GM12878 (cell line): ENCODE measurements around the gene GCK. TPM values are rescaled to one million over a fixed set of nuclear protein-coding genes. Genes with fewer than 3 reads are reported as not detected.

Source experiments
- ATAC-seq: fragments of 200-7000 bp; cut with Tn5 transposase; 3 replicates; pipeline ENCODE4 v1.9.1; 2020; ENCODE audit warnings: mild to moderate bottlenecking, moderate library complexity
- BruUV-seq: library from RNA; stranded (reverse); fragments of 400-500 nt; replicated peaks from 2 replicates; lab custom pipeline; 2021; lab: Mats Ljungman, UMichigan
- CTCF ChIA-PET: fragments of 300-600 bp; sonication (Branson Sonifier 250); formaldehyde crosslinking; extraction: SDS; loops from one replicate; lab custom pipeline; 2021; ENCODE audit warnings: inconsistent platforms; lab: Yijun Ruan, JAX
- POLR2A ChIA-PET: fragments of 350-600 bp; formaldehyde crosslinking; extraction: SDS; loops from one replicate; lab custom pipeline; 2021; ENCODE audit warnings: inconsistent platforms; lab: Charles Lee
- RAD21 ChIA-PET: fragments of 300-600 bp; sonication (Branson Sonifier 250); formaldehyde crosslinking; loops from one replicate; lab custom pipeline; 2023; ENCODE audit warnings: antibody characterized with exemption; ENCODE audit not compliant: unreplicated experiment; lab: Charles Lee
- SMC1A ChIA-PET: fragments of 300-600 bp; sonication (Branson Sonifier 250); formaldehyde crosslinking; loops from one replicate; lab custom pipeline; 2023; ENCODE audit not compliant: unreplicated experiment, uncharacterized antibody; lab: Charles Lee
- DNase-seq: peaks from one replicate; pipeline ENCODE4 v3.0.0-alpha.2; 2011; ENCODE audit warnings: low read depth, low spot score
- FAIRE-seq: peaks from 3 replicates; lab custom pipeline; 2011; peaks lifted over from hg19 to GRCh38; lab: Jason Lieb, UNC
- H2AFZ ChIP-seq: 2 replicates; pipeline ENCODE4 v1.6.0; 2011; ENCODE audit warnings: low read depth, low read length, control low read depth; ENCODE audit not compliant: control insufficient read depth
- H3K27ac ChIP-seq: 2 replicates; pipeline ENCODE4 v1.5.1; 2011; ENCODE audit warnings: control low read depth; ENCODE audit not compliant: control insufficient read depth, insufficient read depth
- H3K27me3 ChIP-seq, 2 experiments: replicated peaks in 1 of 2; 2 replicates each; pipeline versions ENCODE4 v1.6.0 to v1.6.1; 2011; ENCODE audit warnings: low read length in 1 of 2; ENCODE audit not compliant: control insufficient read depth in 2 of 2, insufficient read depth in 2 of 2
- H3K36me3 ChIP-seq, 2 experiments: 2 replicates each; pipeline ENCODE4 v1.5.1; 2011; ENCODE audit warnings: low read length in 1 of 2; ENCODE audit not compliant: control insufficient read depth in 2 of 2, insufficient read depth in 2 of 2
- H3K4me1 ChIP-seq: 2 replicates; pipeline ENCODE4 v1.6.1; 2011; ENCODE audit warnings: mild to moderate bottlenecking, low read length, moderate library complexity, mixed read lengths; ENCODE audit not compliant: control insufficient read depth, insufficient read depth
- H3K4me2 ChIP-seq: 2 replicates; pipeline ENCODE4 v1.6.0; 2011; ENCODE audit warnings: control low read depth; ENCODE audit not compliant: control insufficient read depth, insufficient read depth
- H3K4me3 ChIP-seq: fragments of 200-600 bp; sonication (generic); 2 replicates; pipeline ENCODE4 v1.5.1; 2016
- H3K79me2 ChIP-seq: 2 replicates; pipeline ENCODE4 v1.6.0; 2011; ENCODE audit warnings: low read length; ENCODE audit not compliant: control insufficient read depth, insufficient read depth
- H3K9ac ChIP-seq: 2 replicates; pipeline ENCODE4 v1.8.0; 2011; ENCODE audit warnings: low read length, control low read depth, mixed read lengths; ENCODE audit not compliant: control insufficient read depth, insufficient read depth
- H3K9me3 ChIP-seq: replicated peaks from 3 replicates; pipeline ENCODE4 v1.5.1; 2011; ENCODE audit warnings: mild to moderate bottlenecking, low read length; ENCODE audit not compliant: control insufficient read depth, insufficient read depth
- H4K20me1 ChIP-seq: 2 replicates; pipeline ENCODE4 v1.6.0; 2011; ENCODE audit not compliant: control insufficient read depth, insufficient read depth
- ATF7 ChIP-seq: fragments of 450-650 bp; IDR thresholded peaks from 2 replicates; pipeline ENCODE4 v1.6.1; 2016; ENCODE audit warnings: low read depth, mild to moderate bottlenecking
- BCL11A ChIP-seq: IDR thresholded peaks from 2 replicates; pipeline ENCODE4 v1.6.1; 2011; ENCODE audit warnings: low read depth, low read length
- CHD1 ChIP-seq: IDR thresholded peaks from 2 replicates; pipeline ENCODE4 v1.6.1; 2012; ENCODE audit warnings: low read depth, low read length, improper control_type of control experiment
- CREB1 ChIP-seq: IDR thresholded peaks from 2 replicates; pipeline ENCODE4 v1.6.1; 2012; ENCODE audit warnings: low read depth, mild to moderate bottlenecking, inconsistent platforms
- ETV6 ChIP-seq, 2 experiments: fragments of 450-650 bp in 1 of 2; IDR thresholded peaks in 1 of 2; conservative IDR thresholded peaks in 1 of 2; 2 replicates each; pipeline ENCODE4 v1.6.1; 2014; ENCODE audit warnings: antibody characterized with exemption in 1 of 2, borderline replicate concordance in 1 of 2, low read depth in 1 of 2, mild to moderate bottlenecking in 1 of 2, moderate library complexity in 1 of 2
- HDGF ChIP-seq: fragments of 450-650 bp; IDR thresholded peaks from 2 replicates; pipeline ENCODE4 v1.6.1; 2016; ENCODE audit warnings: antibody characterized with exemption
- MEF2B ChIP-seq: fragments of 450-650 bp; IDR thresholded peaks from 2 replicates; pipeline ENCODE4 v1.6.1; 2018; ENCODE audit warnings: mild to moderate bottlenecking, moderate library complexity; ENCODE audit not compliant: partially characterized antibody, poor library complexity, severe bottlenecking
- NRF1 ChIP-seq: conservative IDR thresholded peaks from 2 replicates; pipeline ENCODE4 v1.6.1; 2011; ENCODE audit warnings: mild to moderate bottlenecking, low read depth, low read length, improper control_type of control experiment
- PAX5 ChIP-seq: IDR thresholded peaks from 2 replicates; pipeline ENCODE4 v1.6.1; 2011; ENCODE audit warnings: low read depth, low read length, borderline replicate concordance
- PAX8 ChIP-seq: fragments of 450-650 bp; IDR thresholded peaks from 2 replicates; pipeline ENCODE4 v1.6.1; 2017; ENCODE audit warnings: mild to moderate bottlenecking, moderate library complexity
- PML ChIP-seq: IDR thresholded peaks from 2 replicates; pipeline ENCODE4 v1.6.1; 2012; ENCODE audit warnings: low read length, inconsistent platforms
- RAD51 ChIP-seq: fragments of 450-650 bp; IDR thresholded peaks from 2 replicates; pipeline ENCODE4 v1.6.1; 2016; ENCODE audit warnings: moderate library complexity, mild to moderate bottlenecking, inconsistent platforms
- SP1 ChIP-seq: IDR thresholded peaks from one replicate; pipeline ENCODE4 v1.6.1; 2011; ENCODE audit warnings: low read depth, low read length
- SREBF2 ChIP-seq: IDR thresholded peaks from 2 replicates; pipeline ENCODE4 v1.6.1; 2012; ENCODE audit warnings: mild to moderate bottlenecking, low read length
- YBX1 ChIP-seq: fragments of 450-650 bp; IDR thresholded peaks from 2 replicates; pipeline ENCODE4 v1.6.1; 2016; ENCODE audit warnings: antibody characterized with exemption
- WGBS: methylation state at CpG from one replicate; pipeline ENCODE4 v1.1.6; 2016; ENCODE audit warnings: low lambda C conversion rate; ENCODE audit not compliant: insufficient replicate concordance, insufficient coverage; ENCODE audit errors: missing lambda C conversion rate; 5-methylcytosine and 5-hydroxymethylcytosine counted together
- in situ Hi-C: fragments of 300-500 bp; cut with MboI; formaldehyde crosslinking; loops from 9 replicates; pipeline ENCODE4 v1.14.3; 2018; ENCODE audit warnings: mixed read lengths
- intact Hi-C: fragments of 100-400 bp; cut with micrococcal nuclease; formaldehyde crosslinking; loops from one replicate; pipeline ENCODE4 v1.14.2; 2022; ENCODE audit not compliant: unreplicated experiment
- polyA plus RNA-seq, 11 experiments: library from polyadenylated mRNA; depleted of rRNA in 4 of 11; unstranded in 6 of 11; stranded (reverse) in 5 of 11; fragments of >200 nt; fragmentation: Nextera tagmentation in 4 of 11; fragmentation: Illumina TruSeq in 1 of 11; extraction: Ambion mirVana in 4 of 11; extraction: Trizol in 1 of 11; gene quantifications; 1 replicate in 1 of 11; 2 replicates in 10 of 11; pipeline versions ENCODE4 v1.2.1 to v1.2.3, GENCODE V29; 2011 to 2016; ENCODE audit warnings: inconsistent platforms in 2 of 11, missing spikeins in 2 of 11, low read depth in 1 of 11
- total RNA-seq, 4 experiments: library from RNA; depleted of rRNA in 3 of 4; stranded (reverse); fragments of >200 nt in 3 of 4; fragmentation: Illumina TruSeq in 1 of 4; extraction: Trizol in 1 of 4; gene quantifications; 2 replicates each; pipeline versions ENCODE4 v1.2.1 to v1.2.3, GENCODE V29; 2013 to 2021
- TF ChIP-seq, protein P1 (sequence below): fragments of 150-350 bp; IDR thresholded peaks from 2 replicates; pipeline ENCODE4 v1.6.1; 2014; ENCODE audit warnings: mild to moderate bottlenecking, low read depth, low read length

The GCK gene
- total and polyA plus RNA-seq, 10 of the 15 experiments (the other 5 are each of a cell fraction or from before 2014, with no cell fraction given) = 0.06 to 0.16 TPM; not detected in 8

DNA sequence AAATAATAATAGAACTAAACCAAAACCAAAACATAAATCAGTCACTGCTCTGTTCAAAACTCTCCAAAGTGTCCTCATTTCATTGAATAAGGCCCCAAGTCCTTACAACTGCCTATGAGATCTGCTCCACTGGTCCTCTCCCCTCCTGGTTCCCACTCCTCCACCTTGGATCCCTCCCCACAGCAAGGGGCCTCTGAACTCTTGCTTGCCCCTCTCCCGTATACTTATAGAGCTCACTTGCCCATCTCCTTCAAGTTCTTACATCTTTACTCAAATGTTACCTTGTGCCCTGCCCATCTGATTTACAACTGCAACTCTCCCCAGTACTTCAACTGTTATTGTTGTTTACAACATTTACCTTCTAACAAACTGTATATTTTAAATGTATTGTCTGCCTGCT, 66.7 kb downstream of the GCK start:
- ChIA-PET CTCF (interaction anchor here (0.8 to 1.2 kb wide), 2 partner anchors 17 to 23 kb away, joined by 3 to 4 read pairs; no protein-coding TSS in a partner anchor), POLR2A (interaction anchor here (0.8 to 1.5 kb wide), 3 partner anchors 9 to 79 kb away, joined by 3 to 5 read pairs (median 3); partner anchors contain the start of gene YKT6), RAD21 (interaction anchor here (0.6 to 1.1 kb wide), 3 partner anchors 75 to 540 kb away, joined by 3 to 4 read pairs (median 3); partner anchors contain the start of gene STK17A), SMC1A (interaction anchor here (1.3 to 2.4 kb wide), 4 partner anchors 24 to 75 kb away, joined by 3 to 10 read pairs (median 5); no protein-coding TSS in a partner anchor)
- H3K79me2 ChIP-seq = peaks cover 16% of the 10 kb centered on the region
- TF ChIP-seq BCL11A (no peak), HDGF (no peak), ATF7 (no peak), MEF2B (no peak), PML (no peak), PAX5 (no peak), RAD51 (no peak), NRF1 (no peak), SREBF2 (no peak), ETV6 (conservative IDR thresholded peaks at IDR 0.05 in 1 of 2, IDR thresholded peaks at IDR 0.05 in 1 of 2; ENCODE audit: borderline replicate concordance in 1 of 2, low read depth in 1 of 2) (no peak), SP1 (no peak), YBX1 (no peak), CHD1 (no peak), PAX8 (no peak), CREB1 (no peak)
- TF ChIP-seq, protein P1, sequence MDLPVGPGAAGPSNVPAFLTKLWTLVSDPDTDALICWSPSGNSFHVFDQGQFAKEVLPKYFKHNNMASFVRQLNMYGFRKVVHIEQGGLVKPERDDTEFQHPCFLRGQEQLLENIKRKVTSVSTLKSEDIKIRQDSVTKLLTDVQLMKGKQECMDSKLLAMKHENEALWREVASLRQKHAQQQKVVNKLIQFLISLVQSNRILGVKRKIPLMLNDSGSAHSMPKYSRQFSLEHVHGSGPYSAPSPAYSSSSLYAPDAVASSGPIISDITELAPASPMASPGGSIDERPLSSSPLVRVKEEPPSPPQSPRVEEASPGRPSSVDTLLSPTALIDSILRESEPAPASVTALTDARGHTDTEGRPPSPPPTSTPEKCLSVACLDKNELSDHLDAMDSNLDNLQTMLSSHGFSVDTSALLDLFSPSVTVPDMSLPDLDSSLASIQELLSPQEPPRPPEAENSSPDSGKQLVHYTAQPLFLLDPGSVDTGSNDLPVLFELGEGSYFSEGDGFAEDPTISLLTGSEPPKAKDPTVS = no peak
- intact Hi-C loops (loop anchor here (2.0 kb wide), 1 partner anchor 40 kb away; the partner anchor contains the start of gene POLM), in situ Hi-C loops (no loop called here)
- H3K9ac ChIP-seq = peak overlapping the region; percentile 84
- H4K20me1 ChIP-seq = no peaks in the 10 kb centered on the region
- no TSS peak for BruUV-seq
- H3K4me3 ChIP-seq = peak overlapping the region; percentile 89
- peak overlapping the region; percentile 83 for H3K4me2 ChIP-seq
- H3K4me1 ChIP-seq = peaks cover 6% of the 10 kb centered on the region
- FAIRE-seq (no peak), ATAC-seq (no peak), DNase-seq (no peak)
- no peak overlapping the region for H2AFZ ChIP-seq
- H3K36me3 ChIP-seq = peaks cover 2 to 3% of the 10 kb centered on the region in 2 experiments; a peak in 2 of 4 replicates
- no peaks in the 10 kb centered on the region for H3K9me3 ChIP-seq
- no peaks in the 10 kb centered on the region for H3K27me3 ChIP-seq
- H3K27ac ChIP-seq = peak overlapping the region; percentile 76
- WGBS = 8% methylated on average over 1 of the region's 1 CpG
